H1 (cell line): ENCODE measurements around the gene ESRP2. TPM values are rescaled to one million over a fixed set of nuclear protein-coding genes. Genes with fewer than 3 reads are reported as not detected.
A peak's percentile ranks its signal among the peaks of the same experiment; 100 is the strongest.

ENCODE experiments used
- CTCF ChIA-PET: fragments of 300-600 bp; sonication (Branson Sonifier 250); formaldehyde crosslinking; loops from one replicate; lab custom pipeline; 2021; ENCODE audit not compliant: partially characterized antibody; lab: Charles Lee
- POLR2A ChIA-PET: fragments of 300-600 bp; sonication (Branson Sonifier 250); formaldehyde crosslinking; loops from one replicate; lab custom pipeline; 2021; ENCODE audit warnings: inconsistent platforms; ENCODE audit not compliant: partially characterized antibody; lab: Charles Lee
- DNase-seq, 2 experiments: peaks; one replicate each; pipeline versions ENCODE4 v3.0.0 to v3.0.0-alpha.2; 2010 to 2022; ENCODE audit warnings: low spot score in 2 of 2, low read depth in 1 of 2, mixed read lengths in 1 of 2
- FAIRE-seq: peaks from 2 replicates; lab custom pipeline; 2011; peaks lifted over from hg19 to GRCh38; lab: Jason Lieb, UNC
- H2AFZ ChIP-seq: 2 replicates; pipeline ENCODE4 v1.8.1; 2012; ENCODE audit warnings: low read length, inconsistent platforms
- H2AK5ac ChIP-seq: 2 replicates; pipeline ENCODE4 v1.6.1; 2013; ENCODE audit warnings: low read depth, low read length
- H2BK120ac ChIP-seq: replicated peaks from 2 replicates; pipeline ENCODE3; 2013; ENCODE audit warnings: low read depth, low read length, inconsistent platforms
- H2BK12ac ChIP-seq: 2 replicates; pipeline ENCODE4 v1.6.1; 2013; ENCODE audit warnings: low read depth, low read length
- H2BK15ac ChIP-seq: 2 replicates; pipeline ENCODE4 v1.6.1; 2013; ENCODE audit warnings: low read length
- H2BK20ac ChIP-seq: 2 replicates; pipeline ENCODE4 v1.6.1; 2013; ENCODE audit warnings: low read length
- H2BK5ac ChIP-seq: 2 replicates; pipeline ENCODE4 v1.6.1; 2013; ENCODE audit warnings: low read depth, low read length
- H3K14ac ChIP-seq: 2 replicates; pipeline ENCODE4 v1.6.1; 2013; ENCODE audit warnings: inconsistent platforms; ENCODE audit not compliant: insufficient read length
- H3K18ac ChIP-seq: 2 replicates; pipeline ENCODE4 v1.6.1; 2013; ENCODE audit warnings: low read length; ENCODE audit errors: extremely low read depth
- H3K23ac ChIP-seq: 2 replicates; pipeline ENCODE4 v1.6.1; 2013; ENCODE audit warnings: inconsistent platforms; ENCODE audit not compliant: insufficient read length
- H3K23me2 ChIP-seq: 2 replicates; pipeline ENCODE4 v1.6.1; 2013; ENCODE audit warnings: low read depth, low read length
- H3K27ac ChIP-seq: 2 replicates; pipeline ENCODE4 v1.6.1; 2011; ENCODE audit warnings: low read depth, low read length, inconsistent platforms
- H3K27me3 ChIP-seq, 4 experiments: replicated peaks in 1 of 4; 1 replicate in 1 of 4; 2 replicates in 3 of 4; pipeline versions ENCODE4 v1.6.1 to v1.8.1; 2011 to 2013; ENCODE audit warnings: low read length in 3 of 4, mild to moderate bottlenecking in 3 of 4, inconsistent platforms in 2 of 4, mixed read lengths in 2 of 4, moderate library complexity in 1 of 4; ENCODE audit not compliant: control insufficient read depth in 3 of 4, insufficient read depth in 3 of 4; ENCODE audit errors: extremely low read depth in 1 of 4
- H3K36me3 ChIP-seq, 4 experiments: 2 replicates each; pipeline versions ENCODE4 v1.6.1 to v1.8.1; 2011 to 2013; ENCODE audit warnings: mild to moderate bottlenecking in 4 of 4, low read length in 3 of 4, moderate library complexity in 2 of 4, control low read depth in 1 of 4, inconsistent platforms in 1 of 4; ENCODE audit not compliant: insufficient read depth in 4 of 4, control insufficient read depth in 2 of 4
- H3K4ac ChIP-seq: replicated peaks from 2 replicates; pipeline ENCODE3; 2013; ENCODE audit warnings: low read length, low read depth, mixed read lengths, inconsistent platforms; ENCODE audit not compliant: insufficient read length
- H3K4me1 ChIP-seq, 4 experiments: replicated peaks in 1 of 4; 1 replicate in 1 of 4; 2 replicates in 3 of 4; pipeline versions ENCODE4 v1.6.1 to v1.8.1; 2011 to 2013; ENCODE audit warnings: low read length in 3 of 4, inconsistent platforms in 2 of 4, mixed read lengths in 1 of 4; ENCODE audit not compliant: insufficient read depth in 4 of 4, control insufficient read depth in 3 of 4
- H3K4me2 ChIP-seq, 2 experiments: 2 replicates each; pipeline versions ENCODE4 v1.6.1 to v1.8.1; 2011 to 2013; ENCODE audit warnings: low read depth in 2 of 2, low read length in 2 of 2, control low read depth in 1 of 2, inconsistent platforms in 1 of 2, mild to moderate bottlenecking in 1 of 2; ENCODE audit not compliant: insufficient read depth in 1 of 2
- H3K4me3 ChIP-seq, 4 experiments: fragments of 200-600, 300-600 bp in 1 of 4; sonication (generic), shearing (Covaris generic), sonication (Bioruptor Twin) in 1 of 4; 2 replicates each; pipeline versions ENCODE4 v1.5.1 to v1.8.1; 2011 to 2016; ENCODE audit warnings: low read length in 4 of 4, low read depth in 3 of 4, control low read depth in 2 of 4, inconsistent platforms in 2 of 4, mild to moderate bottlenecking in 2 of 4, mixed read lengths in 1 of 4, moderate library complexity in 1 of 4; ENCODE audit not compliant: insufficient read depth in 2 of 4; ENCODE audit errors: extremely low read depth in 1 of 4
- H3K56ac ChIP-seq: replicated peaks from 2 replicates; pipeline ENCODE3; 2013; ENCODE audit warnings: low read depth, mild to moderate bottlenecking, mixed read lengths, low read length, inconsistent platforms; ENCODE audit not compliant: insufficient read length
- H3K79me1 ChIP-seq: 2 replicates; pipeline ENCODE4 v1.6.1; 2013; ENCODE audit warnings: low read depth, low read length, control low read depth
- H3K79me2 ChIP-seq, 2 experiments: 2 replicates each; pipeline versions ENCODE4 v1.6.1 to v1.8.1; 2012 to 2013; ENCODE audit warnings: low read length in 2 of 2, mild to moderate bottlenecking in 2 of 2, inconsistent platforms in 1 of 2; ENCODE audit not compliant: insufficient read depth in 2 of 2, control insufficient read depth in 1 of 2
- H3K9ac ChIP-seq, 4 experiments: replicated peaks in 1 of 4; 1 replicate in 1 of 4; 2 replicates in 3 of 4; pipeline versions ENCODE4 v1.6.1 to v1.8.1; 2011 to 2013; ENCODE audit warnings: low read depth in 3 of 4, low read length in 3 of 4, control low read depth in 2 of 4, mild to moderate bottlenecking in 2 of 4, moderate library complexity in 2 of 4, inconsistent platforms in 1 of 4; ENCODE audit errors: extremely low read depth in 1 of 4
- H3K9me3 ChIP-seq, 2 experiments: 2 replicates each; pipeline versions ENCODE4 v1.6.1 to v1.8.1; 2012 to 2013; ENCODE audit warnings: mild to moderate bottlenecking in 2 of 2, moderate library complexity in 2 of 2, control low read depth in 1 of 2, inconsistent platforms in 1 of 2, low read depth in 1 of 2, low read length in 1 of 2, mixed read lengths in 1 of 2; ENCODE audit not compliant: insufficient read depth in 2 of 2
- H4K20me1 ChIP-seq, 2 experiments: replicated peaks in 1 of 2; 2 replicates each; pipeline versions ENCODE3 to v1.8.1; 2011 to 2013; ENCODE audit warnings: inconsistent platforms in 2 of 2, low read length in 2 of 2, mild to moderate bottlenecking in 1 of 2; ENCODE audit not compliant: insufficient read depth in 2 of 2, control insufficient read depth in 1 of 2
- H4K5ac ChIP-seq: 2 replicates; pipeline ENCODE4 v1.6.1; 2013; ENCODE audit warnings: low read length, low read depth, mixed read lengths, inconsistent platforms; ENCODE audit not compliant: insufficient read length
- H4K8ac ChIP-seq: 2 replicates; pipeline ENCODE4 v1.8.0; 2013; ENCODE audit warnings: mild to moderate bottlenecking, moderate library complexity, low read length, inconsistent platforms; ENCODE audit not compliant: insufficient read depth; ENCODE audit errors: extremely low read depth
- H4K91ac ChIP-seq: replicated peaks from 2 replicates; pipeline ENCODE3; 2013; ENCODE audit warnings: low read length, mixed read lengths, inconsistent platforms; ENCODE audit not compliant: insufficient read length
- KDM5A ChIP-seq: fragments of 200-600 bp; IDR thresholded peaks from 2 replicates; pipeline ENCODE4 v1.7.1; 2012; ENCODE audit warnings: mild to moderate bottlenecking, low read length, inconsistent platforms, mixed read lengths
- TBP ChIP-seq: IDR thresholded peaks from 2 replicates; pipeline ENCODE4 v1.6.1; 2011; ENCODE audit warnings: low read depth, low read length, improper control_type of control experiment
- WGBS, 2 experiments: shearing (Covaris generic) in 1 of 2; methylation state at CpG; one replicate each; pipeline versions ENCODE4 v1.1.6 to v1.1.7; 2013 to 2015; ENCODE audit warnings: low lambda C conversion rate in 2 of 2, mixed read lengths in 2 of 2, inconsistent platforms in 1 of 2, low coverage in 1 of 2, missing lambda C conversion rate in 1 of 2; ENCODE audit not compliant: insufficient replicate concordance in 2 of 2, insufficient coverage in 1 of 2, insufficient read length in 1 of 2; ENCODE audit errors: extremely low coverage in 1 of 2, missing lambda C conversion rate in 1 of 2; 5-methylcytosine and 5-hydroxymethylcytosine counted together
- long read RNA-seq, 2 experiments: library from RNA in 1 of 2; library from capped mRNA in 1 of 2; stranded (forward); transcript quantifications; one replicate each; pipeline ENCODE4 v2.0.0, GENCODE V29; 2021; ENCODE audit warnings: inconsistent platforms in 1 of 2
- polyA minus RNA-seq, 3 experiments: library from RNA; depleted of rRNA, polyadenylated mRNA; stranded (reverse); fragments of >200 nt; gene quantifications; 1 replicate in 2 of 3; 2 replicates in 1 of 3; pipeline ENCODE4 v1.2.3, GENCODE V29; 2011
- polyA plus RNA-seq, 7 experiments: library from polyadenylated mRNA; depleted of rRNA in 3 of 7; stranded (reverse) in 5 of 7; unstranded in 2 of 7; fragments of >200 nt in 5 of 7; fragments of 200-250 nt in 2 of 7; gene quantifications; 1 replicate in 5 of 7; 2 replicates in 1 of 7; 4 replicates in 1 of 7; pipeline versions ENCODE4 v1.2.1 to v1.2.3, GENCODE V29; 2011 to 2013; ENCODE audit warnings: missing spikeins in 2 of 7, mixed read lengths in 2 of 7
- total RNA-seq: library from RNA; stranded (reverse); fragmentation: NEBNext Ultra II Directional; extraction: Animal tissue kit (Norgen Biotek cat#: 25700); gene quantifications from 2 replicates; pipeline ENCODE4 v1.2.1, GENCODE V29; 2021

Gene ESRP2
- total RNA-seq (45.8 and 50.3 TPM in 2 replicates), polyA plus RNA-seq (2011; rRNA removed) (35.1 and 52.8 TPM in 2 replicates), polyA minus RNA-seq (2011; rRNA and poly(A)+ RNA removed) (47.5 and 54.4 TPM in 2 replicates)
- 35.5 TPM for polyA plus RNA-seq (2011; cell fraction: cytosol; rRNA removed)
- polyA plus RNA-seq (2011; cell fraction: nucleus; rRNA removed) = 118 TPM
- 31.5 to 37.1 TPM (median 35.1 TPM) in 4 replicates for polyA plus RNA-seq (2012, experiment 1 of 2)
- 24.8 TPM for polyA plus RNA-seq (2012, experiment 2 of 2)
- polyA plus RNA-seq (2013, experiment 1 of 2) = 27.5 TPM
- polyA plus RNA-seq (2013, experiment 2 of 2) = 25.4 TPM
- 41.2 TPM for polyA minus RNA-seq (2011; cell fraction: cytosol; rRNA and poly(A)+ RNA removed)
- 62.7 TPM for polyA minus RNA-seq (2011; cell fraction: nucleus; rRNA and poly(A)+ RNA removed)
- long read RNA-seq, experiment 1, partial matches to known transcripts = 14 of 24 reads
- long read RNA-seq, experiment 1, other reads (novel, unspliced or antisense) = 8 of 24 reads
- long read RNA-seq, experiment 2, partial matches to known transcripts = 1 of 2 reads
- long read RNA-seq, experiment 2, other reads (novel, unspliced or antisense) = 1 of 2 reads

- Histone ChIP-seq H2BK15ac (peak within 1 kb of the TSS; percentile 97; the same call in 1 of the 2 replicates), H2BK20ac (peak within 1 kb of the TSS; percentile 66; the same call in 1 of the 2 replicates), H3K9ac (peak within 1 kb of the TSS; percentile 74 to 90 (median 77)), H3K14ac (no peak within 1 kb of the TSS), H3K27ac (peak within 1 kb of the TSS; percentile 84), H3K18ac (peak within 1 kb of the TSS; percentile 87), H3K79me1 (peaks cover 5% of the 10 kb centered on the region; the same call in 1 of the 2 replicates), H3K4me2 (peak within 1 kb of the TSS; percentile 99), H3K4me1 (peaks cover 0 to 28% (median 20%) of the 10 kb centered on the region in 4 experiments; a peak in 5 of 7 replicates), H3K4me3 (peak within 1 kb of the TSS; percentile 59 to 85 (median 82)), H3K56ac (peak within 1 kb of the TSS; percentile 91), H2AK5ac (0 out of 2 replicates have a peak within 1 kb of the TSS, but pooled peaks have one; percentile 14), H2BK5ac (peak within 1 kb of the TSS; percentile 93), H4K20me1 (peaks cover 19 to 23% of the 10 kb centered on the region in 2 experiments), H4K5ac (peak within 1 kb of the TSS; percentile 84), H4K91ac (peak within 1 kb of the TSS; percentile 77), H2AFZ (peak within 1 kb of the TSS; percentile 5; the same call in 1 of the 2 replicates), H3K36me3 (peaks cover 4 to 19% (median 16%) of the 10 kb centered on the region in 4 experiments; a peak in 7 of 8 replicates), H4K8ac (peak within 1 kb of the TSS; percentile 79), H3K4ac (peak within 1 kb of the TSS; percentile 87), H2BK12ac (peak within 1 kb of the TSS; percentile 35), H3K23ac (no peak within 1 kb of the TSS), H3K23me2 (peaks cover 22% of the 10 kb centered on the region)
- 0% methylated on average over 13 of the region's 36 CpGs; no CpG with 5 or more reads in 1 of the 2 experiments for WGBS, 2 experiments
- DNase-seq = no peak
- ChIA-PET CTCF (interaction anchor here (1.4 to 4.0 kb wide), 3 partner anchors 9 to 142 kb away, joined by 3 to 11 read pairs (median 10); no protein-coding TSS in a partner anchor), POLR2A (interaction anchor here (0.7 to 5.9 kb wide), 18 partner anchors 10 to 364 kb away, joined by 3 to 61 read pairs (median 4); partner anchors contain the start of genes NFATC3, PLA2G15, PRMT7 and PSMB10)
- no peak for TF ChIP-seq KDM5A
- no peak for TF ChIP-seq TBP
- TF ChIP-seq, all 59 proteins: peak for 0
- no peak for FAIRE-seq
- peaks cover 5 to 19% of the 10 kb centered on the region in 2 experiments for H3K79me2 ChIP-seq
- no peaks in the 10 kb centered on the region for H3K27me3 ChIP-seq
- H2BK120ac ChIP-seq = peak within 1 kb of the TSS; percentile 96
- H3K9me3 ChIP-seq = no peaks in the 10 kb centered on the region
Observed at GRCh38 chr16:68235887-68236136, at the start of gene ESRP2. TSS of gene ESRP2 (minus strand) at chr16:68236127. CDS start at chr16:68236045, 82 bp downstream.
